Cardiac fibroblast (primary cell): Measurements from ENCODE around the gene ISX.

Experiments
- DNase-seq, 2 donors: peaks; one replicate each; pipeline versions ENCODE4 v3.0.0 to v3.0.0-alpha.2; 2010; ENCODE audit warnings: low read depth in 2 of 2
- H3K4me3 ChIP-seq, 2 donors: replicated peaks in 1 of 2; 1 replicate in 1 of 2; 2 replicates in 1 of 2; pipeline ENCODE4 v1.5.1; 2011; ENCODE audit warnings: low read depth in 2 of 2, low read length in 2 of 2, mild to moderate bottlenecking in 2 of 2, moderate library complexity in 1 of 2
- TF ChIP-seq, protein P1 (sequence below): IDR thresholded peaks from one replicate; pipeline ENCODE4 v1.5.1; 2011; ENCODE audit warnings: low read depth, mild to moderate bottlenecking, low read length, inconsistent platforms

The ISX gene

DNA sequence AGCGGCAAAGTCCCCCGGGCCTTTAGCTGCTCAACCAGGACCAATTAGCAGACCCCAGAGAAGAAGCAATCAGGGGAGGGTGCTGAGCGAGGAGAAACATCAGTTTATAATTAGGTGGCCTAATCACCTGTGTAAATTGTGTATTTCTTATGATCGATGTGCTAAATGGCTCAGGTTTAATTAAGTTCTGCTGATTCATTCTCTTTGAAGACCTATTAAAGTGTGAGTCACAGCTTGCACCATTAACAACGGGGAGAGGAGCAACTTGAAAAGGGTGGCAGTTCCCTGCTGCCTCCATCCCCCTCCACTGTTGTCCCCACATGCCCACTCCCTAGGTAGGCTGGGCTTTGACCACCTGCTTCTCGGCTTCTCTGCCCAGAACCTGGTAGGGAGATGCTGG is 10.7 kb downstream of the ISX start:
- H3K4me3 ChIP-seq: no peak overlapping the region
- DNase-seq: no peak
- TF ChIP-seq, protein P1, sequence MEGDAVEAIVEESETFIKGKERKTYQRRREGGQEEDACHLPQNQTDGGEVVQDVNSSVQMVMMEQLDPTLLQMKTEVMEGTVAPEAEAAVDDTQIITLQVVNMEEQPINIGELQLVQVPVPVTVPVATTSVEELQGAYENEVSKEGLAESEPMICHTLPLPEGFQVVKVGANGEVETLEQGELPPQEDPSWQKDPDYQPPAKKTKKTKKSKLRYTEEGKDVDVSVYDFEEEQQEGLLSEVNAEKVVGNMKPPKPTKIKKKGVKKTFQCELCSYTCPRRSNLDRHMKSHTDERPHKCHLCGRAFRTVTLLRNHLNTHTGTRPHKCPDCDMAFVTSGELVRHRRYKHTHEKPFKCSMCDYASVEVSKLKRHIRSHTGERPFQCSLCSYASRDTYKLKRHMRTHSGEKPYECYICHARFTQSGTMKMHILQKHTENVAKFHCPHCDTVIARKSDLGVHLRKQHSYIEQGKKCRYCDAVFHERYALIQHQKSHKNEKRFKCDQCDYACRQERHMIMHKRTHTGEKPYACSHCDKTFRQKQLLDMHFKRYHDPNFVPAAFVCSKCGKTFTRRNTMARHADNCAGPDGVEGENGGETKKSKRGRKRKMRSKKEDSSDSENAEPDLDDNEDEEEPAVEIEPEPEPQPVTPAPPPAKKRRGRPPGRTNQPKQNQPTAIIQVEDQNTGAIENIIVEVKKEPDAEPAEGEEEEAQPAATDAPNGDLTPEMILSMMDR: no peak

DNA sequence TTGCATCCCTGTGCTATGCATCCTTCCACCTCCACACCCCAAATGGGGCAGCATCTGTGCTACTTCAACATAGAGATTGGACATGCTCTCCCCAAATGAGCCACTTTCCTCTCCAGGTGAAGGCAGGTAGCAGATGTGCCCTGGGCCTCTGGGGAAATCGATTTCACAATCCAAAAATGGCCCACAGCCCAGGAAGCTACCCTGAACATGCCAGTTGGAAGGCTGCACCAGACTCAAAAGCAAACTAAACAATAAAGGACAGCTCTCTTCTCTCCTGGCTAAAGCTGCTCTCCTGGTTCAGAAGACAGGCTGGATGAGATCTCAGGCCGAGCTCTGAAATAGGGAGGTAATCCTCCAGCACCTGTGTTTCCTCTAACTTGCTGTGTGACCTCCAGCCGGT is 19.7 kb downstream of the ISX start:
- no peak for DNase-seq
- TF ChIP-seq, protein P1: no peak
- H3K4me3 ChIP-seq: no peak overlapping the region

DNA sequence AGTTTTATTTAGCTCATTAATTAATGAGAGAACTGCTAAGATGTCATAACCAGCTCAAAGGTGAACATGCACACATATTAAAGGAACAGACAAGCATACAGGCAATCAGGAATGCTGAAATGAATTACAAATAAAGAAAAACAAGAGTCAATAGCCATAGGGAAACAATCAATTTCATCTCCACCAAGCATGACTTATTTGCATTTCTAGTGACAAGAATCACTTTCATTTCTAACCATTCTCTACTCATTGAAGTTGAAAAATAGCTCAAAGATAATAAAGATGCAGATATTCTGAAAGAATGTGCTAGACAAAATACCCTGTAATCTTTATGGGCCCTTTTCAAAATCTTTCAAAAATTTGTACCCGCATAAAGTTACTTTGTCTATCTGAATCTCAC is 23.2 kb downstream of the ISX start:
- H3K4me3 ChIP-seq: no peak overlapping the region
- DNase-seq: no peak
- TF ChIP-seq, protein P1: no peak

DNA sequence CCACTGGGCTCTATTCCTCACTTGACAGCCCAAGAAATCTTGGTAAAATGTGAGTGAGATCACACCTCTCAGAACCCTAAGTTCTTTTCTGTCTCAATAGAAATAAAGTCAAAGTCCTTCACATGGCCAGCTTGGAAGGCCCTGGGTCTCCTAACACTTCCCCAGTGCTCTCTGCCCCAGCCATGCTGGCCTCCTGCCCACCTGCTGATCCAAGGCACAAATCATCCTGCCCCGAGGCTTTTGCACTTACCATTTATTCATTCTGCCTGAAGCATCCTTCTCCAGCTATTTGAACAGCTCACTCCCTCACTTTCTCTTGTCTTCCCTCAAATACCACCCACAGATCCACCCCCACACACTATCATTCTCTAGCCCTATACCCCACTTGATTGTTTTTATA is 26.4 kb downstream of the ISX start:
- no peak overlapping the region for H3K4me3 ChIP-seq
- TF ChIP-seq, protein P1: no peak
- no peak for DNase-seq

DNA sequence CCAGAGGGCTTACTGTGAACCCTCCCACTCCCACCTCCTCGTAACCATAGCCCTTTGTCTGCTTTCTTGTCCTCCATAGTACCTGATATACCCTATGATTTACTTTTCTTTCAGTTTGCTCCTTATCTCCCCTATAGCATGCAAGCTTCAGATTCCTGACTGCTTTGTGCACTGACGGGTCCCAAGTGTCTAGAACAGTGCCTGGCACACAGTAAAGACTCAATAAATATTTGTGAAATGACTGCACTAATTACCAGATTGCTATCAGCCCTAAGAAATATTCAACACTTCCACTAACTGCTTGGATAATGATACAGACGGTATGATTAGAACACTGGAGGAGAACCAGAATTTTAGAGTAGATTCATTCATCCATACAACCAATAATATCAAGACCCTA is 33.0 kb downstream of the ISX start:
- TF ChIP-seq, protein P1: no peak
- H3K4me3 ChIP-seq: no peak overlapping the region

DNA sequence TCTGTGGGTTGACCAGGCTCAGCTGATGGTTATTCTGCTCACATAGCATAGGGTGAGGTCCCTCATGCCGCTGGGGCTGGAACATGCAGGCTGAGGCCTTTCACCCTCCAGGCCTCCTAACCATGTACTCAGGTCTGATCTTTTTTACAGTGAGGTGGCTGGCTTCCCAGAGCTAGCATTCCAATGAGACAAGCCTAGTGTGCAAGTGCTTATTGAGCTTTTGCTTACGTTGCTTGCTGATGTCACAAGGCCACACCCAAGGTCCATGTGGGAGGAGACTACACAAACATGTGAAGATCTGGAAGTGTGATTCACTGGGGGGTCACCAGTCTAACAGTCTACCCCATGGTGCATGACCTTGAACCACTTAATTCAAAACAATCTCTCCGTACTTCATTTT is 33.9 kb downstream of the ISX start:
- no peak overlapping the region for H3K4me3 ChIP-seq
- TF ChIP-seq, protein P1: no peak
- no peak for DNase-seq

More for the DNA sequence above, 33.0 kb downstream of the ISX start:
- no peak for DNase-seq

DNA sequence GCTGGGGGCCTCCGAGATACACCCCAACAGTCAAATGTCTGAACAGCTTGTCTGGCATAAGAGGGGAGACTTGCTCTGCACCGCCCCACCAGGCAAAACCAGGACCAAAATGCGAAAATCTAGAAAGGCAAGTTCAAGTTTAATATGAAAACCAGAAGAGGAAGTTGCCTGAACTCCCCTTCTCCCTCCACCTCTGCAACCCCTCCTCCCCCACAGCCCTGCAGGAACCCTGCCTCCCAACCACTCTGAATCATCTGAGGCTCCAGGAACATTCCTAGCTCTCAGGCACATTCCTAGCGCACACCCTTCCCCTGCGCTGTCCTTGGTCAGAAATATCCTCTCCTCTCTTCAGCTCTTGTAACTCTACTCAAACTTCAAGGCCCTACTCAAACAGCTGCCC is 36.7 kb downstream of the ISX start:
- no peak overlapping the region for H3K4me3 ChIP-seq
- TF ChIP-seq, protein P1: no peak
- peak in 1 of 2 donors; percentile 1 for DNase-seq
